H9 (cell line): ENCODE measurements around the gene KAZN. TPM values are rescaled to one million over a fixed set of nuclear protein-coding genes. Genes with fewer than 3 reads are reported as not detected.

Source experiments
- DNase-seq: peaks from one replicate; pipeline ENCODE4 v3.0.0-alpha.2; 2017
- H2AFZ ChIP-seq: one replicate; pipeline ENCODE4 v1.6.1; 2013; ENCODE audit warnings: mild to moderate bottlenecking, low read length, control low read depth, moderate library complexity
- H2AK5ac ChIP-seq: 2 replicates; pipeline ENCODE4 v1.6.1; 2013; ENCODE audit warnings: low read length, control low read depth, mixed read lengths; ENCODE audit not compliant: insufficient read length
- H2BK120ac ChIP-seq: one replicate; pipeline ENCODE4 v1.6.1; 2013; ENCODE audit warnings: low read depth, mild to moderate bottlenecking, low read length, control low read depth, inconsistent platforms; ENCODE audit not compliant: poor library complexity, severe bottlenecking
- H2BK12ac ChIP-seq: 2 replicates; pipeline ENCODE4 v1.6.1; 2013; ENCODE audit warnings: low read length, control low read depth, mixed read lengths, low read depth; ENCODE audit not compliant: insufficient read length
- H2BK15ac ChIP-seq: 2 replicates; pipeline ENCODE4 v1.6.1; 2013; ENCODE audit warnings: low read depth, low read length, control low read depth
- H2BK20ac ChIP-seq: one replicate; pipeline ENCODE4 v1.6.1; 2013; ENCODE audit warnings: low read depth, mild to moderate bottlenecking, low read length, control low read depth, inconsistent platforms; ENCODE audit not compliant: poor library complexity, severe bottlenecking
- H2BK5ac ChIP-seq: 2 replicates; pipeline ENCODE4 v1.6.1; 2013; ENCODE audit warnings: low read length, control low read depth, mixed read lengths; ENCODE audit not compliant: insufficient read length
- H3K14ac ChIP-seq: 2 replicates; pipeline ENCODE4 v1.6.1; 2013; ENCODE audit warnings: low read length, control low read depth; ENCODE audit not compliant: insufficient read depth
- H3K18ac ChIP-seq: 2 replicates; pipeline ENCODE4 v1.6.1; 2013; ENCODE audit warnings: low read depth, mild to moderate bottlenecking, mixed read lengths, low read length, control low read depth; ENCODE audit not compliant: insufficient read length
- H3K23ac ChIP-seq: 2 replicates; pipeline ENCODE4 v1.6.1; 2013; ENCODE audit warnings: low read length, control low read depth, mixed read lengths, low read depth; ENCODE audit not compliant: insufficient read length
- H3K23me2 ChIP-seq: 2 replicates; pipeline ENCODE4 v1.6.1; 2013; ENCODE audit warnings: low read depth, mild to moderate bottlenecking, mixed read lengths, low read length, control low read depth; ENCODE audit not compliant: insufficient read length, poor library complexity, severe bottlenecking
- H3K27ac ChIP-seq: 2 replicates; pipeline ENCODE4 v1.5.1; 2013; ENCODE audit warnings: low read length, control low read depth, mixed read lengths, low read depth; ENCODE audit not compliant: insufficient read length
- H3K27me3 ChIP-seq: 2 replicates; pipeline ENCODE4 v1.6.1; 2013; ENCODE audit warnings: low read length, control low read depth, inconsistent platforms; ENCODE audit not compliant: insufficient read depth
- H3K4ac ChIP-seq: 2 replicates; pipeline ENCODE4 v1.6.1; 2013; ENCODE audit warnings: low read depth, mild to moderate bottlenecking, control low read depth, inconsistent platforms, low read length, moderate library complexity
- H3K4me1 ChIP-seq: 2 replicates; pipeline ENCODE4 v1.6.1; 2013; ENCODE audit warnings: low read length, control low read depth, inconsistent platforms; ENCODE audit not compliant: insufficient read depth
- H3K4me2 ChIP-seq: 2 replicates; pipeline ENCODE4 v1.6.1; 2013; ENCODE audit warnings: low read length, control low read depth, mixed read lengths; ENCODE audit not compliant: insufficient read length, insufficient read depth
- H3K56ac ChIP-seq: 2 replicates; pipeline ENCODE4 v1.6.1; 2013; ENCODE audit warnings: low read depth, mild to moderate bottlenecking, mixed read lengths, low read length, control low read depth; ENCODE audit not compliant: insufficient read length
- H3K79me1 ChIP-seq: 2 replicates; pipeline ENCODE4 v1.6.1; 2013; ENCODE audit warnings: low read depth, mild to moderate bottlenecking, moderate library complexity, low read length, control low read depth, inconsistent platforms; ENCODE audit not compliant: insufficient read depth, poor library complexity, severe bottlenecking
- H3K79me2 ChIP-seq: 2 replicates; pipeline ENCODE4 v1.6.1; 2013; ENCODE audit warnings: low read length, control low read depth, inconsistent platforms; ENCODE audit not compliant: insufficient read depth
- H3K9ac ChIP-seq: 2 replicates; pipeline ENCODE4 v1.6.1; 2013; ENCODE audit warnings: low read length, control low read depth, mixed read lengths; ENCODE audit not compliant: insufficient read length; ENCODE audit errors: extremely low read depth
- H3K9me3 ChIP-seq: one replicate; pipeline ENCODE4 v1.6.1; 2013; ENCODE audit warnings: low read depth, low read length, inconsistent platforms; ENCODE audit not compliant: control insufficient read depth
- H3T11ph ChIP-seq: one replicate; pipeline ENCODE4 v1.6.1; 2013; ENCODE audit warnings: mild to moderate bottlenecking, low read length, control low read depth, inconsistent platforms
- H4K20me1 ChIP-seq: one replicate; pipeline ENCODE4 v1.6.1; 2013; ENCODE audit not compliant: control insufficient read depth, insufficient read length, insufficient read depth
- H4K5ac ChIP-seq: 2 replicates; pipeline ENCODE4 v1.6.1; 2013; ENCODE audit warnings: low read depth, mild to moderate bottlenecking, mixed read lengths, low read length, control low read depth; ENCODE audit not compliant: insufficient read length
- H4K8ac ChIP-seq: replicated peaks from 2 replicates; pipeline ENCODE4 v1.6.1; 2013; ENCODE audit warnings: low read length, control low read depth, mixed read lengths, low read depth; ENCODE audit not compliant: insufficient read length
- H4K91ac ChIP-seq: 2 replicates; pipeline ENCODE4 v1.6.1; 2013; ENCODE audit warnings: low read depth, mild to moderate bottlenecking, moderate library complexity, mixed read lengths, low read length, control low read depth; ENCODE audit not compliant: insufficient read length
- H3K27ac Mint-ChIP-seq, 3 experiments: 2 replicates in 2 of 3; 3 replicates in 1 of 3; pipeline ENCODE4 v1.8.0; 2020 to 2021; ENCODE audit warnings: mixed read lengths in 3 of 3, mild to moderate bottlenecking in 1 of 3, moderate library complexity in 1 of 3
- H3K27me3 Mint-ChIP-seq: 2 replicates; pipeline ENCODE4 v1.8.0; 2021; ENCODE audit warnings: low read depth, mild to moderate bottlenecking, moderate library complexity, mixed read lengths
- H3K36me3 Mint-ChIP-seq, 3 experiments: 2 replicates in 2 of 3; 3 replicates in 1 of 3; pipeline ENCODE4 v1.8.0; 2020 to 2021; ENCODE audit warnings: low read depth in 3 of 3, mixed read lengths in 3 of 3; ENCODE audit not compliant: insufficient read depth in 1 of 3
- H3K4me1 Mint-ChIP-seq, 2 experiments: 2 replicates each; pipeline ENCODE4 v1.8.0; 2020; ENCODE audit warnings: mixed read lengths in 2 of 2
- H3K4me3 Mint-ChIP-seq, 2 experiments: 2 replicates in 1 of 2; 3 replicates in 1 of 2; pipeline ENCODE4 v1.8.0; 2020 to 2021; ENCODE audit warnings: mild to moderate bottlenecking in 2 of 2, mixed read lengths in 2 of 2, moderate library complexity in 1 of 2
- H3K9me3 Mint-ChIP-seq, 2 experiments: 2 replicates in 1 of 2; 3 replicates in 1 of 2; pipeline ENCODE4 v1.8.0; 2020; ENCODE audit warnings: mild to moderate bottlenecking in 2 of 2, mixed read lengths in 2 of 2, moderate library complexity in 1 of 2
- CTCF ChIP-seq: fragments of 200-600 bp; sonication (generic); conservative IDR thresholded peaks from 3 replicates; pipeline ENCODE4 v1.8.0; 2021; ENCODE audit warnings: antibody characterized with exemption, mild to moderate bottlenecking
- WGBS: extraction: QIAGEN DNeasy Blood & Tissue Kit; methylation state at CpG from one replicate; pipeline ENCODE4 v1.1.7; 2013; ENCODE audit warnings: missing lambda C conversion rate, low lambda C conversion rate, mixed read lengths; ENCODE audit not compliant: insufficient read length; ENCODE audit errors: extremely low coverage; 5-methylcytosine and 5-hydroxymethylcytosine counted together
- total RNA-seq: library from RNA; stranded (reverse); gene quantifications from 2 replicates; pipeline ENCODE4 v1.2.1, GENCODE V29; 2021

Gene KAZN
- total RNA-seq, 1 experiment from 2014 or later, result 7.6 TPM

GRCh38 chr1:14835725-14836124 lies 237.2 kb downstream of the KAZN start:
- Histone ChIP-seq H4K20me1 (no peaks in the 10 kb centered on the region), H2AFZ (no peak overlapping the region), H2BK12ac (no peak overlapping the region), H3K23me2 (no peaks in the 10 kb centered on the region), H3K18ac (no peak overlapping the region), H2BK5ac (no peak overlapping the region), H4K91ac (no peak overlapping the region), H4K5ac (no peak overlapping the region), H2BK120ac (no peak overlapping the region), H2AK5ac (no peak overlapping the region), H4K8ac (no peak overlapping the region), H3K4me1 (no peaks in the 10 kb centered on the region), H3K79me2 (no peaks in the 10 kb centered on the region), H2BK20ac (no peak overlapping the region), H3K27ac (no peak overlapping the region), H3T11ph (no peak overlapping the region), H3K14ac (peak overlapping the region; percentile 37; the same call in 1 of the 2 replicates), H3K9me3 (no peaks in the 10 kb centered on the region), H3K4ac (no peak overlapping the region), H3K9ac (no peak overlapping the region), H3K27me3 (no peaks in the 10 kb centered on the region), H2BK15ac (no peak overlapping the region), H3K56ac (no peak overlapping the region), H3K23ac (no peak overlapping the region), H3K79me1 (no peaks in the 10 kb centered on the region), H3K4me2 (no peak overlapping the region)
- no peak for TF ChIP-seq CTCF
- Mint-ChIP-seq H3K9me3 (peaks cover 2% of the 10 kb centered on the region in 2 experiments; a peak in 4 of 5 replicates), H3K4me1 (peaks cover 2 to 19% of the 10 kb centered on the region in 2 experiments; a peak in 3 of 4 replicates), H3K4me3 (no peak overlapping the region), H3K36me3 (peaks cover 0 to 2% (median under 1%) of the 10 kb centered on the region in 3 experiments; a peak in 4 of 7 replicates), H3K27ac (no peak overlapping the region), H3K27me3 (peaks cover 3% of the 10 kb centered on the region)
- no CpG with 5 or more reads among the region's 5 CpGs for WGBS
- no peak for DNase-seq
